HG03571 (cell line): Measurements from ENCODE around the gene CTNND1.
"Not testable (repeated sequence)": the region's sequence is repeated elsewhere in the genome, so short reads cannot be mapped to it uniquely, and the experiment has no call there.

ENCODE experiments used
- ATAC-seq: cut with Tn5 transposase; IDR thresholded peaks from one replicate; pipeline ENCODE4 v1.9.1; 2021; ENCODE audit not compliant: unreplicated experiment

Gene CTNND1

GRCh38 chr11:57792060-57792541 is 30.5 kb downstream of the CTNND1 start:
- ATAC-seq: peak; percentile 87

DNA sequence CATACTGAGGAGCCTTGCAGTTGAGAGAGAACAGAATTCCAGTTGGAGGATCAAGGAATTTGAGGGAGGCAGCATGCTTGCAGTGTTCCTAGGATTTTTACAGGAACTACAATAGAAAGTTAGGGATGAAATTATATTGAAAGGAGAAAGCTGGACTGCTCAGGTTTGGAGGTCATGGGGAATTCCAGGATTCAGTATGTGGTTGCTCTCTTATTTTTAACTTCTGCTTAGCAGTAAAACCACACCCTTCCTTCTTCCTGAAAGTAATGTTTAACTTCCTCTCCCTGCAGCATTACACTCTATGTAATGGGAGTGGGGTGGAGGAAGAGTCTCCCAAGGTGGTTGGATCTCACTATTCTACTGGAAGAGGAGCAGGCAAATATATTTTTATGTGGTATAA is 31.3 kb downstream of the CTNND1 start:
- no peak for ATAC-seq

DNA sequence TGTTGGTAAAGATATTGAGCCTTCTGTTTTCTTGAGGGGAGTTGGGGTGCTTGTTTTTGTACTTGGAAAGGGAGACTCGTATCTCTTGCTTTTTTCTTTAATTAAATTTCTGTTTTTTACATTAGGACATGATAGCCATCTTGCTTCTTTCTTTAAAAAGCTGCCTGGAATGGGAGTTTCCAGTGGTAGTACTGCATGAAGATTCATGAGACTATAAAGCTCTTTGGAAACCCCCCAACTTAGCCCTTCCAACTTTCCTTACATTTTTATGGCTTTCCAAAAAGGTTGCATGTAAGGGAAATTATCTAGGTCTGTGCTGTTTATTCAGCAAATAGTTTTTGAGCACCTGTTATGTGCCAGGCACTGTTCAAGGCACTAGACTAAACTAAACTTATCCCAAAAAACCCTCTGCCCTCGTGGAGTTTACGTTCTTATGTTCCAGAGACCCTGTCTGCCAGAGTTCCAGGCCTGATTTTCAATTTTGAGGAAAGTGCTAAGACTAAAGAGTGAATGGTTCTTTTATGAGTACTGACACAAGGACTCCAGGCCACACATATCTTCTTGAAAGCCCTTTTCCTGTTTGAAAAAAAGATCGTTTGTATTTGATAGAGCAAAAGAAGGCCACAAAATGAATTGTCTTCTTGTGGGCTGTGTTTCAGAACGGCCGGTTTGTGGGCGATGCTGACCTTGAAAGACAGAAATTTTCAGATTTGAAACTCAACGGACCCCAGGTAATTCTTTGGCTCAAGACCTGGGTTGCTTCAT is 31.9 kb downstream of the CTNND1 start:
- no peak for ATAC-seq

DNA sequence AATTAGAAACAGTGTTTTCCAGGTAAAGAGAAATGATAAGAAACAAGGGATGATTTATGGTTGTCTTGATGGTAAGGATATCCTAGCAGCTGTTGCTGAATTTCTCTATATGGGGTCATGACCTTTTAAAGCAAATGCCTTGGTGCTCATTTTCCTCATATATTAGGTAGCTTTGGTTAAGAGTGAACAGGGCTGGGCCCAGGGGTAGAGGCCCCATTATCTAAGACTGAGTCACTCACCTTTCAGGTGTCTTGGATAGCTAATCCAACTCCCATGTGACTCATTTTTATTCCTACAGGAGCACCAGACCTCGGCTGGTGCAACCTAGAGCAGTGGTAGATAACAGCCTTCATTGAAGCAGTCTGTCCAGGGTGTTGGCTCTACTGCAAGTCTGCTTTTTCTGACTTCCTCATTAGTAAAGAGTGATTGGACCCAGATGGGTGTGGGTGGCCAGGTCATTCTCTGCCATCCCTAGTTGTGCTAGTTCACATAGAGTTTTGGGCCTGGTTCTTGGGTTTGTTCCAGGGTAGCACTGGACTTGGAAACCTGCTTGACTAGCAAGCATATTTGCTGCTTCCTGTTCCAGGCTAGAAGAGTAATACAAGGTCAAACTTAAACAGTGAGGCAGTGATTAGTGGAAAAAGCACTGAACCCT is 37.4 kb downstream of the CTNND1 start:
- ATAC-seq: no peak

- peak; percentile 90 for ATAC-seq
Observed at GRCh38 chr11:57800444-57801182, 39.0 kb downstream of the CTNND1 start.

DNA sequence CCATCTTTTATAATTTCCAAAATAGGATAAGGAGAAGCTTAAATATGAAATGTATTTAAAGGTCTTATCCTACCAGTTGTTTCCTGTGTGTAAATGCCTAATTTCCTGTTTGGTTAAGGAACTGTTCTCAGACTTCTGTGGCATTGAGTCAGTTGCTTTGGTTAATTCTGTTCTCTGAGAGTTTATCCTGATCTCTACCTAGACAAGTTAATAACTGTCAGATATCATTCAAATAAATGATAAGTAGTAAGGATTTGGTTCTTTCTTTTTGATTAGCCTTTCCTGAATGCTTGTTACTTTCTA is 39.5 kb downstream of the CTNND1 start:
- ATAC-seq: no peak

- ATAC-seq: no peak
Observed at GRCh38 chr11:57802411-57802810, 40.8 kb downstream of the CTNND1 start.

DNA sequence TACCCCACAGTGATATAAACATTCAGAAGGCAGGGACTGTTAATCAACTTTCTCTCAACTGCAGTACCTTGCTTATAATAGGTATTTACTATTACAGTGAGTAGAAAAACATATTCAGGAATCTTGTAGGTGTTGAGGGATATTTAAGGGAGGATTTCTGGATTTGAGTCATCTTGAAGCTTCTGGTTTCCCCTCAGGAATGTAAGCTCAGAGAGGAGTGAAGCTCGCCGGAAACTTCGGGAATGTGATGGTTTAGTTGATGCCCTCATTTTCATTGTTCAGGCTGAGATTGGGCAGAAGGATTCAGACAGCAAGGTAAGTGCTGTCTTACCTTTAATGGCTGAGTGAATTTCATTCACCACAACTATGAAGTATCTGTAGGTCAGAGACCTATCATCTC is 42.9 kb downstream of the CTNND1 start:
- no peak for ATAC-seq

- ATAC-seq: no peak
Observed at GRCh38 chr11:57805780-57806179, 44.2 kb downstream of the CTNND1 start.

GRCh38 chr11:57812634-57813033 is 51.0 kb downstream of the CTNND1 start:
- no peak for ATAC-seq

- peak; percentile 69 for ATAC-seq
Observed at GRCh38 chr11:57815476-57815875, 53.9 kb downstream of the CTNND1 start.

DNA sequence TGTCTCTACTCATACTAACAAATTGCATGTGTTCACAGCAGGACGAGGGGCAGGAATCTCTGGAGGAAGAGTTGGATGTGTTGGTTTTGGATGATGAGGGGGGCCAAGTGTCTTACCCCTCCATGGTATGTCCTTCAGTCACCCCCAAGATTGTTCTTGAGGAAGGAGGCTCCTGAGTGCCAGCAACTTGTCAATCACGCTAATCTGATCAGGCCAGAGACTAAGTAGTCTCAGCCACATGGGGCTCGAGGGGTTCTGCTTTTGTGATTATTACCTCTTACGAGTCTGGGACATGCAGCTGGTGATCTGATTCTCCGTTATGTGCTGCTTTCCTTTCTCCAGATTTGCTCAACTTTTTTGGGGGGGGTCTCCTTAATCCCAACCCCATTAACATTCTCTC is 54.3 kb downstream of the CTNND1 start:
- no peak for ATAC-seq

DNA sequence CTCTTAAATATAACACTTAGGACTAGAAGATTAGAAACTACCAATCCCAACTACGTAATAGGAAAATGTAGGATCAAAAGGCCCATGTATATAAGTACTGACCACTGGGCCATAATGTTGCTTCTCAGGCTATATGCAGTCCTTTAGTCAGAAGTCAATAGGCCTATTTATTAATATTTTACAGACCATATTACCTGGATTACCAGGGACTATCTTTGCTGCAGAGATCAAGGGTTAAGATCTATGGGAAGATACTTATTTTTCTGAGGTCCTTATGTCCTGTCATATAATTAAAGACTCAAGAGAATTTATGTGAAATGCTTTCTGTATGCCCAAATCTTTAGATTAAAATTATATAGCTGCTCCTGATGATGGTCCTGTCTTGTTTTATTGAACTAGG is 57.2 kb downstream of the CTNND1 start:
- ATAC-seq: no peak

- ATAC-seq: no peak
Observed at GRCh38 chr11:57819252-57819979, 57.8 kb downstream of the CTNND1 start.

GRCh38 chr11:57823859-57824258 is 62.3 kb downstream of the CTNND1 start:
- ATAC-seq: no peak

DNA sequence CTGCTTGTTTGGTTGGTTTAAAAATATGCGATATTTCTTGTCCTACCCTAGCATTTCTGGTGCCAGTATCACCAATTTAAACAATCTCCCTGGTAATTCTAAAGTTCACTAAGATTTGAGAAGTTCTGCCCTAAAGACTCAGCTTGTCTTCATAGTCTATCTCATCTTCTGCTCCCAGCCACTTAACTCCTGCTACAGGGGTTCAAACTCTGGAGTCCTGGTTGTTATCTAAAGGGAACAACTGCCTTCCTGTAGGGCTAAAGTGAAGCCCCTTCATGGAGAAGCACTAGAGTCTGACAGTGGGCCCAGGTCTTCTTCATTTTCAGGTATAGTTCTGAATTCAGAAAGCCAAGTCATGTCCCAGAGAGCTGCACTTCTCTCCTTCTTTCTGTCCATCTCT is 73.2 kb downstream of the CTNND1 start:
- no peak for ATAC-seq

DNA sequence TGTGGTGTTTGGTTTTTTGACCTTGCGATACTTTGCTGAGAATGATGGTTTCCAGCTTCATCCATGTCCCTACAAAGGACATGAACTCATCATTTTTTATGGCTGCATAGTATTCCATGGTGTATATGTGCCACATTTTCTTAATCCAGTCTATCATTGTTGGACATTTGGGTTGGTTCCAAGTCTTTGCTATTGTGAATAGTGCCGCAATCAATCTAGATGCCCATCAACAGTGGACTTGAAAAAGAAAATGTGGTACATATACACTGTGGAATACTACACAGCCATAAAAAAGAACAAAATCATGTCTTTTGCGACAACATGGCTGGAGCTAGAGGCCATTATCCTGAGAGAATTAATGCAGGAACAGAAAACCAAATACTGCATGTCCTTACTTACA is 77.0 kb downstream of the CTNND1 start:
- ATAC-seq: not testable (repeated sequence)

DNA sequence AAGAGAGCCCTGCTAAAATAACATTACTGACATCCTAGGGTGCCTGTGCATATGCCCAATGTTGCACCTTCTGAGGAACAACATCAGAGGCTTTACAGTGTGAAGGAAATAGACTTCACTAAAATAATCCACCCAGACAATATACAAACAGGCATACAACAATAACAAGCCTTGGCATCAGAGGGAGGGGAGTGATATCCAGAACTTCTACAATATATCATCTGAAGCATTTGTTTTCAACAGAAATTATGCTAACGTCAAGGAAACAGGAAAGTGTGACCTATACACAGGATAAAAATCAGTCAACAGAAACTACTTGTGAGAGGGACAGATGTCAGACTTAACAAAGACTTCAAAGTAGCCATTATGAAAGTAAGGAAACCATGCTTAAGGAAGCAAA is 81.3 kb downstream of the CTNND1 start:
- no peak for ATAC-seq

- ATAC-seq: no peak
Observed at GRCh38 chr11:57867966-57868365, 106.4 kb downstream of the CTNND1 start.

GRCh38 chr11:57868491-57868890 is 106.9 kb downstream of the CTNND1 start:
- ATAC-seq: no peak
